Measurements from ENCODE around the gene TMEM54.
"Not testable (repeated sequence)": the region's sequence is repeated elsewhere in the genome, so short reads cannot be mapped to it uniquely, and the experiment has no call there.

Gene TMEM54

GRCh38 chr1:32919811-32920733, 18.9 kb upstream of the TMEM54 start:
- DNase-seq (ENCODE audit: low read depth in 1 of 2, low spot score in 1 of 2): no peak

- DNase-seq (ENCODE audit: low read depth in 1 of 2, low spot score in 1 of 2): no peak
Observed at GRCh38 chr1:32918179-32918578, 17.0 kb upstream of the TMEM54 start.

DNA sequence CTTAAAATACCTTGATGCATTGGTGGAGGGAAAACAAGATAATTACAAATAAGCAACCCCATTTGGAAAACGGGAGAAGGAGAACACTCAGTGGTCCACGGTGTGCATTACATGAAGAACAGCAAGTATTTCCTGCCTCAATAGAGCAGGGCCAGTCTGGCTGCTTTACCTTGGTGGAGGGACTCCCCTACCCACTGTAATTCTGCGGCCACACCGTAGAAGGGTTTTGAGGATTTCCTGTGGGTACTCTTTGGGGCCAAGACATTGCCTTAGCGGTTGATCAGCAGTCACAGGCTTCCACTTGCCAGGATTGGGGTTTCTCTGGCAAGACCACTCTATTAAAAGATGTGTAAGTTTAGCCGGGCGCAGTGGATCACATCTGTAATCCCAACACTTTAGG, 16.3 kb upstream of the TMEM54 start:
- DNase-seq (ENCODE audit: low read depth in 1 of 2, low spot score in 1 of 2): no peak

DNA sequence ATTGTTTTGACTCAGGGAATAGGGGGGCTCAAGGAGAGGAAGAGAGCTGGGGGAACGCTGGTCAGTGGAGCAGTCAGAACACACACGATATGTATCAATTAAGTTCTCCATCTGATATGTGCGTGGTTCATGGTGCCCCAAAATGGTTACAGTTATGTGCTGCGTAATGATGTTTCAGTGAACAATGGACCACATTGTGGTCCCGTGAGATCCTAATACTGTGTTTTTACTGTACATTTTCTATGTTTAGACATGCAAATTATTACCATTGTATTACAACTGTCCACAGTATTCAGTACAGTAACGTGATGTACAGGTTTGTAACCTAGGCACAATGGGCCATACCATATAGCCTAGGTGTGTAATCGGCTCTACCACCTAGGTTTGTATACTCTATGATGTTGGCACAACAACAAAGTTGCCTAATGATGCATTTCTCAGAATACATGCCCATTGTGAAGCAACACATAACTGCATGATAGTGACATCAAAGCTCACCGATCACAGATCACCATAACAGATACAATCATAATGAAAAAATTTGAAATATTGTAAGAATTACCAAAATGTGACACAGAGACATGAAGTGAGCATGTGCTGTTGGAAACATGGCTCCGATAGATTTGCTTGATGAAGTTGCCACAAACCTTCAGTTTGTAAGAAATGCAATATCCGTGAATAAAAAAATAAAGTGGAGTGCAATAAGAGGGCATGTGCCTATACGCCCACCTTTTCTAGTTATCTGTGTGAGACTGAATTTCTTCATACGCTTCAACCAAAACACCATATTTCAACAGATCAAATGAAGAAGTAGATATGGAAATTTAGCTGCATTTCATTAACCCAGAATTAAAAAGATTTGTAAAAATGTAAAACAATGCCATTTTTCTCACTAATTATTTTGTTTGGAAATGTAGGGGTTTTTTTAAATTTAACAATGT, 14.8 kb upstream of the TMEM54 start:
- no peak for DNase-seq (ENCODE audit: low read depth in 1 of 2, low spot score in 1 of 2)

DNA sequence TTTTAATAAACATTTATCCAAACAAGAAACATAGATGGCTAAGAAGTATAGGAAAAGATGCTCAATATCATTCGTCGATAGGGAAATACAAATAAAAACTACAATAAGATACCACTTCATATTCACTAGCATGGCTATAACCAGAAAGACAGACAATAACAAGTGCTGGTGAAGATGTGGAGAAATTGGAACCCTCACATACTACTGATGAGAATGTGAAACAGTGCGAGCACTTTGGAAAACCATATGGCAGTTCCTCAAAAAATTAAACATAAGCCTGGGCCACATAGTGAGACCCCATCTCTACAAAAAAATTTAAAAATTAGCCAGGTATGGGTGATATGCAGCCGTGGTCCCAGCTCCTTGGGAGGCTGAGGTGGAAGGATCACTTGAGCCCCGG, 9.1 kb upstream of the TMEM54 start:
- DNase-seq (ENCODE audit: low read depth in 1 of 2, low spot score in 1 of 2): no peak

DNA sequence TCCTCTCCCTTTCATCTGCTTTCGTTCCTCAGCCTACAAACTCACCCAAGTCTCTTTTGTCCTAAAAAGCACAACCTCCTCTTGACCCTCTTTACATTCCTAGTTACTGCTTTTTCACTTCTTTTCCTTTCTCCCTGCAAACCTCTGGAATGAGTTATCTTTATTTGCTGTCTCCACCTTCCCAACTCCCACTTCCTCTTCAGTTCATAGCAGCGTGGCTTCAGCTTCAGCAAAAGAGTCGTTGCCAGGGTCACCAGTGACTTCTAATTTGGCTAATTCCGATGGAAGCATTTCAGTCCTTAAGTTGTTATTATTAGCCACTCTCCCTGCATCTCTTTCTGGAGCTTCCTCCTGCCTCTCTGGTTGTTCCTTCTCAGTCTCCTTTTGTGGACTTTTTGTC, 6.2 kb upstream of the TMEM54 start:
- DNase-seq (ENCODE audit: low read depth in 1 of 2, low spot score in 1 of 2): no peak

DNA sequence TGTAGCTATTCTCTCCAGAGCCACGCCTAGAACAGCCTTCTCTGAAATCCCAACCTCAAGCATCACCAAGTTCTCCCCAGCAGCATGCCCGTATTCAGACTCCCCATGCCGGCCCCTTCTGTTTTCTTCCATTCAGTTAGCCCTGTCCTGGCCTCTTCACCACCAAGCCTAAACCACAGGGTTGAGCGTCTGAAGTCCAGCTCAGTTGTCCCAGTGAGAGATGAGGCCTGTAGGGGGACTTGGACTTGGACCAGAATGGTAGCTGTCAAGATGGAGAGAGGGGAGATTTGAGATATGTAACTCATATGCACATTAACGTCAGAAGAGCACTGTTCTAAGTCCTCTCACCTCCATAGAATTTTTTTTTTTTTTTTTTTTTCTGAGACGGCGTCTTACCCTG, 5.5 kb upstream of the TMEM54 start:
- no peak for DNase-seq (ENCODE audit: low read depth in 1 of 2, low spot score in 1 of 2)

DNA sequence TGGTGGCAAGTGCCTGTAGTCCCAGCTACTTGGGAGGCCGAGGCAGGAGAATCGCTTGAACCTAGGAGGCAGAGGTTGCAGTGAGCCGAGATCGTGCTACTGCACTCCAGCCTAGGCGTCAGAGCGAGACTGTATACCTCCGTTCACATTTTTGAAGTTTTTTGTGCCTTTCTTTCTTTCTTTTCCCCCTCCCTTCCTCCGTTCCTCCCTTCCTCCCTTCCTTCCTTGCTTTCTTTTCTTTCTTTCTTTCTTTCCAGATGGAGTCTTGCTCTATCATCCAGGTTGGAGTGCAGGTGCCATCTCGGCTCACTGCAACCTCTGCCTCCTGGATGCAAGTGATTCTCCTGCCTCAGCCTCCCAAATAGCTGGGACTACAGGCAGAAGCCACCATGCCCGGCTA, 4.4 kb upstream of the TMEM54 start:
- not testable (repeated sequence) for DNase-seq (ENCODE audit: low read depth in 1 of 2, low spot score in 1 of 2)

DNA sequence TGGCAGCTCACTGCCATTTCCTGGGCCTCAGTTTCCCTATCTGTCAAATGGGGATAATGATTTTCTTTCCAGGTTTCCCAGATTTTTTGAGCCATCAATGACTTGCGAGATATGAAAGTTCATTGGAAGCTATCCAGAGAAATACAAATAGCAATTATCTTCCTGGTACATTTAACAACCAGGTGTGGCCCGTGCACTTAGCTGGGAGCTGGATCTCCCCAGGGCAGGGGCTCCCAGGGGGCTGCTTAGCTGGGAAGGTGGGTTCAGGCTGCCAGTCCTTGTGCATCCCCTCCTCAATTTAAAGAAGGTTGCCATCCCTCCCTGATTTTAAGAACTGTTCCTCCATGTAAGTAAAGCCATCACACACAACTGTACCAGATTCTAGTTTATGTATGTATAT, 3.6 kb upstream of the TMEM54 start:
- DNase-seq (ENCODE audit: low read depth in 1 of 2, low spot score in 1 of 2): no peak

DNA sequence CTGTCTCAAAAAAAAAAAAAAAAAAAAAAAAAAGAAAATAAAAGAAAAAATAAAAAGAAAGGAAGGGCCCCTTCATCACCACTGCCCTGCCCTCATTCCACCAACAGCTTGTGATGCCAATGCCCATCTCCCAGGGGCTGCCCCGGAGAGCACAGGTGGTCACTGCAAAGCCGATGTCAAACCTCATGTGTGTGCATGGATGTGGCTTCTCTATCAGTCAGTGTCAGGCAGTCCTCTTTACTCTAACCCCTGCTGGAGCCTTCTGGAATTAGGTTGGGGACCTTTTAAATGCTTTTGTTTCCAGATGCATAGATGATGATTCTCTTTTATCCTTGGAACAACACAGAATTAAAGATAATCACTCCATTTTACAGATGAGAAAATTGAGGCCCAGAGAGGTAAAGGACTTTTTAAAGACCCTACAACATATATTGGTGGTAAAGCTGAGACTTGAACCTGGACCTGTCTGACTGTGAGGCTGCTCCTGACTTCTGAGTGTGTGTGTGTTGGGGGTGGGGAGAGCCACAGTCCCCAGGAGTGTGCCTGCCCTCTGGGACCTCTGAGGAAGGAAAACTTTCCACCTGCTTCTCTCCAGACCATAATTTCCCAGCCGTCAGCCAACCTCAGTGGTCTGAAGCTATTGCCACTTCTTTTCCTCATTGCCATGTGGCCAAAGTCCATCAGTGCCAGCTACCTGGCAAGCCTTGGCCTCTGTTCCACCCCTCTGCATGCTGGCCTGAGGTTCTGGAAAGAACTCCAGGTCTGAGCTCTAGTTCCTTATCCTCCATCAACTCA, 3.0 kb upstream of the TMEM54 start:
- no peak for DNase-seq (ENCODE audit: low read depth in 1 of 2, low spot score in 1 of 2)

GRCh38 chr1:32902535-32902920, 1.3 kb upstream of the TMEM54 start:
- DNase-seq (ENCODE audit: low read depth in 1 of 2, low spot score in 1 of 2): no peak

GRCh38 chr1:32901823-32902534, 790 bp upstream of the TMEM54 start:
- DNase-seq (ENCODE audit: low read depth in 1 of 2, low spot score in 1 of 2): no peak

DNA sequence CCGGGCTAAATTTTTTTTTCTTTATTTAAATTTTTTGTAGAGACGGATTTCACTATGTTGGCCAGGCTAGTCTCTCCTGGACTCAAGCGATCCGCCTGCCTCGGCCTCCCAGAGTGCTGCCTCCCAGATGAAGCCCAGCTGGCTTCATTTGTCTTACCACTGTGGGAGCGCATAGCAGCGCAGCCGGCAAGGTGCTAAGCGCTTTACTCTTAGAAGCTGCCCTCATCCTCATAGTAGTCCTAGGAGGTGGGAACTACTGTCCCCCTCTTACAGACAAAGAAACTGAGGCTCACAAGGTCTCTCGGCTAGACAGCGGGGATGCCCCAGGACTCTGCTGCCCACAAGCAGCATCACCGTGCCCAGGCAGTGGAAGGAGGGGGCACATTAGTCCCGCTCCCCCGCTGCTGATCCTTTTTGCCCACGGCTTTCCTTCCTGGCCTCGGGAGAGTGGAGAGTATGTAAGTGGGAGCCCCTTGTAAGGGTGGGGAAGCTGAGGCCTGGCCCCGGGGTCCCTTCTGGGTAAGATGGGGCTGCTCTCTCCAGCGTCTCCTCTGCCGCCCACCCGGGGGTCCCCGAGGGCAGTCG, 726 bp downstream of the TMEM54 start:
- DNase-seq (ENCODE audit: low read depth in 1 of 2, low spot score in 1 of 2): no peak

DNA sequence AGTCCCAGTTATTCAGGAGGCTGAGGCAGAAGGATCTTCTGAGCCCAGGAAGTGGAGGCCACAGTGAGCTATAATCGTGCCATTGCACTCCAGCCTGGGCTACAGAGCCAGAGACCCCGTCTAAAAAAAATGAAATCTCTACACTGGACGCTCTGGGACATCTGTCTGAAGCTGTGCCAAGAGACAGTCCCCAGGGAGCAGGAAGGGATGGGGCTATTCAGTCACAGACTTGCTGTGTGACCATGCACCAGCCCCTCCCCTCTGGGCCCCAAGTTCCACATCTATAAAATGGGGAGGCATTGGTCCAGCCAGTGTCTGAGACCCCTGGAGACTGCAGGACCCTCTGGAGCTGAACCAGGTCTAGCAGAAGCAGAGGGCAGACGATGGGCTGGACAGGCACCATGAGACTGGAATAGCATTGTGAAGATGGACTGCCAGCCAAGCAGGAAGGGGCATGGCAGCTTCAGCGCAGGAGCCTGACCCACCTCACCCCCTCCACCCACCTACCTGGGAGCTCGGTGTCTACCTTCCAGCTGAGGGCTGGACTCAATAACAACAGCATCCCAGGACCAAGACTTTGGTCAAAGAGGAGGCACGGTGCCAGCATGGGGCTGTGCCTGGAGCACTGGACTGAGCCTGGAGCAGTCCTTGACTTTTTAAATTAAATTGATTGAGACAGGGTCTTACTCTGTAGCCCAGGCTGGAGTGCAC, 1.4 kb downstream of the TMEM54 start:
- no peak for DNase-seq (ENCODE audit: low read depth in 1 of 2, low spot score in 1 of 2)

DNA sequence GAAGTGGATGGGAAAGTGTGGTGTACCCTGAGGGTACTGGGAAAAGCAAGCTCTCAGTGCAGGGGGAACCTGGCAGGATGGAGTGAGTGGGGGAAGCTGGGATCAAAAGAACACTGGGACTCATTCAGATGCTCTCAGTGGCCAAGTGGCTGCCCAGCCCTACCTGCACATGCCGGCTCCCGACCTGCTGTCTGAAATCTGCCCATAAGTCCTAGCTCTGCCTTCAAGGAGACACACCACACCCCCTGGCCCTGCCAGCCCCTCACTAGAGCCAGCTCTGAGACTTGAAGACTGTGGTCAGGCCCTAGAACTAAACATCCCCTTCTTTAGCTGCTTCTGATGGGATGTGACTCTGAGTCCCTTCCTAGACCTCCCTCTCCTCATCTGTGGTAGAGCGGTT, 2.2 kb downstream of the TMEM54 start:
- DNase-seq (ENCODE audit: low read depth in 1 of 2, low spot score in 1 of 2): no peak

- no peak for DNase-seq (ENCODE audit: low read depth in 1 of 2, low spot score in 1 of 2)
Observed at GRCh38 chr1:32898056-32898455, 3.1 kb downstream of the TMEM54 start.

- no peak for DNase-seq (ENCODE audit: low read depth in 1 of 2, low spot score in 1 of 2)
Observed at GRCh38 chr1:32897082-32898049, 3.8 kb downstream of the TMEM54 start.

DNA sequence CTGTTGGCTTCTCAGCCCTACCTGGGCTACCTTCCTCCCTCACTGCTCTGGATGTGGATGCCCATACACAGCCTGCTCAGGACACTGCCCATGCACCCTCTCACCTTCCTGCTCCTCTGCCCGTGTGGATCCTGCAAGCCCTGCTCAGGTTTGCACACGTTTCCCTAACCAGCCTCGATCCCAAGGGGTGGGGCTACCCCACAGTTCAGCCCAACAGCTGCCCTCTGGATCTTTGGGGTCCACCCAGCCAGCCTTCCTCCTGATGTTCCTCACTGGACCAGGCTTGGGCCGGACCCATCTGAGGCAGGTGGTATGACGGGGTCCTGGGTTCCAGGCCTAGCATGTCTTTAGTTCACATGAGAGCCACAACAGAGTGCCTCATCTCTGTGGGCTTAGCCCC, 4.7 kb downstream of the TMEM54 start:
- no peak for DNase-seq (ENCODE audit: low read depth in 1 of 2, low spot score in 1 of 2)
